Stimulated activated CD8-positive, alpha-beta memory T cell treated with anti-CD3 and anti-CD28 coated beads, Interleukin-7, amount 100 ng/mL, for 48 hours (primary cell): Measurements from ENCODE around the gene GJC1.

Experiments
- DNase-seq, 2 donors: peaks; one replicate each; pipeline ENCODE4 v3.0.0-alpha.2; 2020; ENCODE audit warnings: low read depth in 1 of 2; ENCODE audit errors: extremely low read depth in 1 of 2

Gene GJC1

DNA sequence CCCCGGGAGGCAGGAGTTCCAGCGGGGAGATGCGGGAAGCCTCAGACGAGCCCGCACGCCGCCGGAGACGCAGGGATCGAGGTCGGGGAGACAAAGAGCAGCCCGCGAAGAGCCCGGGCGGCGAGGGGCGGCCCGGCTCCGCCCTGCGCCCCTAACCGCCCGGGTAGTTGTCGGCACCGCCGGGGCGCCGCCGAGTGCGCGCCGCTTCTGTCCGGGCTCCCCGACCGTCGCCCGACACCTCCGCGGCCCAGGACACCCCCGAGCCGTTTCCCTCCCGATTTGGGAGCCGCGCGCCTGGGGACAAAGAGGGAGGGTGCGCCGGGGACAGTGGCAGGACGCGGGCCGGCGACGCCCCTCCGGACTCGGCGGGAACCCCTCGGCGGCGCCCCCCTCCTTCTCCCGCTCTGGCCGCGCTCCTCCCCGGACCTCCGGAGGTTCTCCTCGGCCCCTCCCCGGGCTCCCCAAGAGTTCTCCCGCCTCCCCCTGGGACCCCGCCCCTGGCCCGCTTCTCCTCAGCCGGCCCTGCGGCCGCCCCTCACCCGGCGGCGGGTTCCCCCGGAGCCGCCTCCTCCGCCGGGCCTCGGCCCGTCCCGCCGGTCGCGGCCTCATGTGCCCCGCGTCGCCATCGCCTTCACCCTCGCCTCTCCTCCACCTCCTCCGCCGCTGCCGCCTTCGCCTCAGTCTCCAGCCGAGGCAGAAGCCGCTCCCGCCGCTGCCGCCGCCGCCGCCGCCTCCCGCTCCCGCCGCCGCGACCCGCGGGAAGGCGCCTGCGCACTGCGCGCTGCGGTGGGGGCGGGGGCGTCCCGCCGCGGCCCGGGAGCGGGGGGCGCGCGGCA lies at the start of gene GJC1:
Gene GJC1 (minus strand): TSS at position 765 of the 836 bp plus-strand sequence. CDS start 24,470 bp downstream, outside the sequence.
- no peak for DNase-seq

- DNase-seq = no peak
Measured at GRCh38 chr17:44879376-44879775, 49.3 kb upstream of the GJC1 start.

DNA sequence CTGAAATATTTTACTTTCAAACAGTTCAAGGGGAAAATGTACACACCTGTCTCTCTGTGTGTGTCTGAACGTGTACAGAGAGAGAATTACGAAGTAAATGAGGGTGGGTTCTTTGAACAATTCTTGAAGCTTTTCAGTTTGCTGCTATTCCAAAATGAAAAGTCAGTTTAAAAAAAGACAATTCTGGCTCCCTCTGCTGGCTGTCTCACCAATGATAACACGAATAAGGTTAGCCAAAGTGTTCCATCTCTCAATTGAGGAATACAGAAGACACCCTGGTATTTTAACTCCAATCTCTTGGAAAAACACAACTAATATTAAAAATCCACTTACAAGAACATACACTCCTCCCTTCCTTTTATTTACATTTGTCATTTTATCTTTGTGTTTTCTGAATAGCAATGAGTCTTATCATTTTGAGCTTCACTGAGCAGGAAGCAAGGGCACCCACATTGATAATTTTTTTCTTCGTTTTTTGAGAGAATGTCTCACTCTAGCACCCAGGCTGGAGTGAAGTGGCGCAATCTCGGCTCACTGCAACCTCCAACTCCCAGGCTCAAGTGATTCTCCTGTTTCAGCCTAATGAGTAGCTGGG lies 48.6 kb upstream of the GJC1 start:
- no peak for DNase-seq

DNA sequence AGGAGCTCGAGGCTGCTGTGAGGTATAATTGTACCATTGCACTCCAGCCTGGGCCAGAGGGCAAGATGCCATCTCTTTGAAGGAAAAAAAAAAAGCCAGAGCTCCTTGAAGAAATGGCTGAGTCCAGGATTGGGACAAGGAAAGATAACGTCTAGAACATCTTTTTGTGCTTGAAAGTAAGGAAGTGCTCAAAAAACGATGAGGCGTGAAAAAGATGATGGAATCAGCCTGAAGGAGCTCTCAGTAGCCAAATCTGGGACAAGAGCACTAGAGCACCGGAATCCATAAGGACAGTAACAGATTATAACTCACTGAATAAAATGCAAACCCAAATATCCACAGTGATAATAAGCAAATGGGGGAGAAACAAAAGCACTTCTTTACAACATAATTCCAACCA lies 47.0 kb upstream of the GJC1 start:
- DNase-seq = no peak

- no peak for DNase-seq
Measured at GRCh38 chr17:44875761-44876160, 45.7 kb upstream of the GJC1 start.

- no peak for DNase-seq
Measured at GRCh38 chr17:44872131-44872768, 42.2 kb upstream of the GJC1 start.

GRCh38 chr17:44871556-44871955 lies 41.5 kb upstream of the GJC1 start:
- DNase-seq = no peak

- DNase-seq = no peak
Measured at GRCh38 chr17:44867841-44868240, 37.8 kb upstream of the GJC1 start.

- DNase-seq = no peak
Measured at GRCh38 chr17:44865931-44866330, 35.8 kb upstream of the GJC1 start.

DNA sequence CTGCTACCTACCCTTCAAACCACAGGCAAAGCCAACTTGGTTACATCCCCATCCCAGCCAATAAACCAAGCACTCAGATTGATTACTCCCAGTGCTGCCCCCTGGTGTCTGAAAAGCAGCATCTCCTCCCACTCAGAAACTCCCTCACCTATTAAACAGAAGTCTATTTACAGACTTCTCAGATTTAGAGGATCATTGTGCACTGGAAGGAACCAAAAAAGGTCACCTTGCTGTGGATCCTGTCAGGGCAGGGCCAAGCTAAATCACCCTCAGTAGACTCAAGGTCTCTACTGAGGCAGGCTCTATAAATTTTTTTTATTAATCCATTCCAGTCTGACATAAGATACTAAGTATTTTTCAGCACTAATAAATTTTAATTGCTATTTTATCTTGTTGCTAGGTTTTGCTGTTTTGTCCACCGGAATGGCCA lies 35.2 kb upstream of the GJC1 start:
- DNase-seq = peak in 1 of 2 donors; percentile 34

DNA sequence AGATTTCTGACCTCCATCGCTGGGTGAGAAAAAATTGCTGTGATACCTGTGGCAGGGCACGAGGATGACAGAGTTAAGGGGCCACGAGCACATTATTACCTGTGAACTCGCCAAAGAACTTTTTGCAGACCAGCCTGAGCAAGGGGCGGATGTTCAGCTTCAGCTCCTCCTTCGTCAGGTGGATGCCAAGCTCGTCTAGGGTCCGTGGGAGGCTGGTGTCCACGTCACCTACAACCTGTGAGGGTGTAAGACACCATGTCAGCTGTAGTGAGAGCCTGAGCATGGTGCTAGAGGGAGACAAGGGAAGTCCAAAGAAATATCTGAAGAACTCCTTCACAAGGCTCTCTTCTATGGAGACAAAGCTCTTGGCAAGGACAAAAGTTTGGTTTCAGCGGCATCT lies 34.7 kb upstream of the GJC1 start:
- DNase-seq = no peak

DNA sequence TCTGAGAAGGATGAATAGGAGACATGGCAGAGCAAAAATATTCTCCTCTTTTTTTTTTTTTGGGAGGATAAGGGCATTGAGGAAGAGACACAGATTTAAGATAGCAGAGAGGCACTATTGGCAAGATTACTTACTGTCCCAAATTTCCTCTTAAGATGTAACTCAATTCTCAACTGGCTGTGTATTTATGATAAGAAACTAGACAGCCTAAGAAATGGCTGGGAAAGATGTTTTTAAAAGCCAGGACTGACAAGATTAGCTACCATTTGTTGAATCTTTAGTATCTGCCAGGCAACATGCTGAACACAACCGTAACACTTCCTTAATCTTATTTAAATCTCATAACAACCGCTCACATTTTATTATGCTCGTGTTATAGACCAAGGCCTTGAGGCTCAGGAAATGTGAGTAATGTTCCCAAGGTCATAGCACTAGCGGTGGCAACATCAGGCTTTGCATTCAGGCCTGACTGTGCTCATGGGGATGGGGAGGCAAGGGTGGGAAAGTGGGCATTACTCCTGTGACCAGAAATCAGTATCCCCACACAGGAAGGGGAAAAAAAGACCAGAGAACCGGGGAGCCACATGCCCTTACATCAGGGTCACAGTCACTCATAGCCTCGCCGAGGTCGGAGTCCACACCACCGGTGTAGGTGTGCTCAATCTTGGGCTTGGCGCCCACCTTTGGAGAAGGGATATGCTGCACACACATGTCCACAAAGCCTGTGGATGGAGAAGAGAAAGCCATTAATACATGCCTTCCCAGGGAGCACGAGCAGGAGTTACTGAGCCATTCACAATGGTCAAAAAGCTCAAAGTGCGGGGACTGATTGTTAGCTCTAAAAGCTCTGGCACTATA lies 33.2 kb upstream of the GJC1 start:
- DNase-seq = no peak

DNA sequence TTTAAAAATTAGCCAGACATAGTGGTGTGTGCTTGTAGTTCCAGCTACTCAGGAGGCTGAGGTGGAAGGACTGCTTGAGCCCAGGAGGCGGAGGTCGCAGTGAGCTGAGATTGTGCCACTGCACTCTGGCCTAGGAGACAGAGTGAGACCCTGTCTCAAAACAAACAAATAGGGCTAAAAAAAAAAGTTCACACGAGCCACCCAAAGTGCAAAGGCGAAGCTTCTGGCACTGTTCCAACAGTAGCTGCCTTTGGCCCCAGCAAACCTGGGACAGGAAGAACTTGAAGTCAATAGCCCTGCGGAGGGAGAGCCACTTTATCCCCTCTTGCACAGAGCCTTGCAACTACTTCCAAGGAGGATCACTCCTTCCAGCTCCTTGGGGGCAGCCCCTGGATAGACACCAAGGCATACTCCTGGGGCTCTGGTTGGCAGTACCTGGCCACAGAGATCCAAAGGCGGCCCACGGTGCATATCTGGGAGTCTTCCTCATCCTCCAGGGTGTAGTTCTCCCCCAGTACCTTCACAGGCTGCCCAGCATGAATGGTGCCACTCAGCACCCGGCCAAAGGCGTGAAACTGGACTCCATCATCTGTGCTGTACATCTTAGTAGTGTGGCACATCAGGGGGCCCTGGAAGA lies 32.3 kb upstream of the GJC1 start:
- DNase-seq = no peak

DNA sequence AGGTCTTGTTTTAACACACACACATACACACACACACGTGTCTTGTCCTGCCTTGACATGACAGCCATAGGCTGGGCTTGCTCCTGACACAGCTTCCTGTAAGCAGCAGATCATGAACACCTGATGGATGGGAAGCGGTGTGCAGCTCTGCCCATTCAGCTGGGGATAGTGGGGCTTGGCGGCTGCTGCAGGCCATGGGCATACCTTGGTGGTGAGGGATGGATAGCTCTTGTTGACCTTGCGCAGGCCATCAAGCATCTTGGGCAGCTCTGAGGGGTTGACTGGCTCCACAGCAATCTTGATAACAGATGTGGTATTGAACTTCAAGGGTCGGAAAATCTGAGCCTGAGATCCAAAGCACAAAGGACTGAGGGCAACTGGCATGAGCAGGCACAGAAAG lies 29.6 kb upstream of the GJC1 start:
- no peak for DNase-seq

- DNase-seq = no peak
Measured at GRCh38 chr17:44854192-44854591, 24.1 kb upstream of the GJC1 start.

DNA sequence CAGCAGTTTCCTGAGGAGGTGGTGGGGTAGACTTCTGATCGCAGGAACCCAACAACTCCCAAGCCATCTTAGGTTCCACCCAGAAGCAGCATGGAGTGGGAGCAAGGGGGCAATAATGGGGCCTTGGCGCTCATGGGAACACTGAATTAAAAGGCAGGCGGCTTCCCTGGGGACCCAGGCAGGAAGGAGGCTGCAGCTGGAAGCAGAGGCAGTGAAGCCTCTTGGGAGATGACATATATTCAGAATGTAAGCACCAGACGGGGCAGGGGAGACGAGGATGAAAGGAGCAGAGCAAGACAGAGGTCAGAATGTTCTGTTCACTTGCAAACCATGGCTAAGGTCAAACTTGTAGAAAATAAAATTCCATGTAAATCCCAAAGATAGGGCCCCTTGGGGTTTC lies 20.5 kb upstream of the GJC1 start:
- DNase-seq = no peak

GRCh38 chr17:44850025-44850424 lies 19.9 kb upstream of the GJC1 start:
- no peak for DNase-seq

DNA sequence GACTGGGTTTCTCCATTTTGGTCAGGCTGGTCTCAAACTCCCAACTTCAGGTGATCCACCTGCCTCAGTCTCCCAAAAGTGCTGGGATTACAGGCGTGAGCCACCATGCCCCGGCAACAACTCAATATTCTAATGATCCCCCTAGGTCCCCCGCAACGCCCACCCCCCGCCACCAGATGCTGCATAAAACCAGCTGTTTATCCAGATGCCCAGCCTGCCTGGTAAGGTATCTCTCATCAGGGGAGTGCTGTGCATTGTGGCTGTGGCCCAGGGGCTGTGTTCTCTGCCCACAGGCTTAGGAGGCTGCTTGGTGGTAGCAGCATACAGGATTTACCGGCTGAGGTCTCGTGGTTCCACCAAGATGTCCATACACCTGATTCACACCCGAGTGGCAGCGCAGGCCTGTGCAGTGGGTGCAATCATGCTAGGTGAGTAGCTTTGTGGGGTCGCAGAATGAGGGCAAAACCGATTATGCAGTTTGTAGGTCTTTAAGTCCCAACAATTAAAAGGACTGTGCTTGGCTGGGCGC lies 18.9 kb upstream of the GJC1 start:
- no peak for DNase-seq

- DNase-seq = no peak
Measured at GRCh38 chr17:44848257-44848795, 18.2 kb upstream of the GJC1 start.

- no peak for DNase-seq
Measured at GRCh38 chr17:44847586-44847985, 17.5 kb upstream of the GJC1 start, which contains the start of gene HIGD1B. HIGD1B (plus strand) TSS chr17:44847883; CDS start chr17:44848153, 270 bp downstream.
